Stimulated activated CD4-positive, alpha-beta T cell treated with anti-CD3 and anti-CD28 coated beads, Interleukin-1b, Interleukin-23, amount 100 ng/mL, for 4 hours (primary cell): ENCODE data around the gene CNST.
"Not testable (repeated sequence)": the region's sequence is repeated elsewhere in the genome, so short reads cannot be mapped to it uniquely, and the experiment has no call there.

Experiments
- DNase-seq, 2 donors: peaks; one replicate each; pipeline ENCODE4 v3.0.0-alpha.2; 2020; ENCODE audit warnings: low read depth in 2 of 2

Gene CNST

GRCh38 chr1:246709835-246710234 lies 143.6 kb downstream of the CNST start:
- DNase-seq, result no peak

DNA sequence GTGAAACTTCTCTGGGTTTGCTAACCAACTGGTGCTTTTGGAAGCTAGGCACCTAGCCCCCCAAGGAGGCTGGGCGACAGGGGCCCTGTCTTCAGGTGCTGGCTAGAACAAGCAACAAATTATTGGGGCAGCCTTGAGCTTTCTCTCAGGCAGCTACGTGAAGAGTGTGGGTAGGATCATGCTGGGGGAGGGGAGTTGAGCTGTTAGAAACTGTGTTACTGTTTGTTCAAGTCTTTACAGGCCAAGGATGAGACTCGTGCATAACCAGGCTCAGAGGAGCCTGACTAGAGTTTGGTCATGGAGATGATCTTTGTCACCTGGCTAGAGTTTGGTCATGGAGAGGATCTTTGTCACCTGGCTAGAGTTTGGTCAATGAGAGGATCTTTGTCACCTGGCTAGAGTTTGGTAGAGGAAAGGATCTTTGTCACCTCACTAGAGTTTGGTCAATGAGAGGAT lies 145.3 kb downstream of the CNST start:
- no peak for DNase-seq

- DNase-seq, result not testable (repeated sequence)
Measured at GRCh38 chr1:246712428-246712827, 146.2 kb downstream of the CNST start.
